HG03280 (cell line): ENCODE data around the gene SPART.
"Not testable (repeated sequence)": the region's sequence is repeated elsewhere in the genome, so short reads cannot be mapped to it uniquely, and the experiment has no call there.

Experiments
- ATAC-seq: cut with Tn5 transposase; IDR thresholded peaks from one replicate; pipeline ENCODE4 v1.9.1; 2021; ENCODE audit warnings: mild to moderate bottlenecking, moderate library complexity; ENCODE audit not compliant: unreplicated experiment

Gene SPART

DNA sequence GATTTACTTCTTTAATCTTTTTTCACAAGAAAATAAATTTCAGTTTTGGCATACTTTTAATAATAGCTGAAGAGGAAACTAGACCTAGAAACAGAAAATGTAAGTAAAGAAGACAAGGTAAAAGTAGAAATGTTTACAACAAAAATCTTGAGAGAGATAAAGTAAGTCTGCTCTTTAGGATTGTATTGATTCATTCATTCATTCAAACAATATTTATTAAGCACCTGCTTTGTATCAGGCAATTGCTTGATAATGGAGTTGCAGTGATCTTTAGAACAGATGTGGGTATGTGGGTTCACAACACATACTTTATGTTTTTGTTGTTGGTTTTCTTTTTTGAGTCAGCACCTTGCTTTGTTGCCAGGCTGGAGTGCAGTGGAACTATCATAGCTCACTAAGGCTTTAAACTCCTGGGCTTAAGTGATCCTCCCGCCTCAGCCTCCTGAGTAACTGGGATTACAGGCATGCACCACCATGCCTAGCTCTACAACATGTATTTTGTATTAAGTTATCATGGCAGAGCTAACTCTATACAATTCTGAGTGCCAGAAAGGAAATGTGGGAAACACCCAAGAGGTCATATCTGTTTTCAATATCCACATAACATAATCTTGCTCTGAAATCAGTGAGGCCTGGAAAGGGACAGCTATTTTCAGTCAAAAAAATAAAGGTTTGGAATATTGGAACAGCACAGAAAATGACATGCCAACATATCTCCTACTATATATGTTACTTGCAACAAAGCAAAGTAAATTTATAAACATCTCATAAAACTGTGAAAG is 8.8 kb upstream of the SPART start:
- ATAC-seq = no peak

DNA sequence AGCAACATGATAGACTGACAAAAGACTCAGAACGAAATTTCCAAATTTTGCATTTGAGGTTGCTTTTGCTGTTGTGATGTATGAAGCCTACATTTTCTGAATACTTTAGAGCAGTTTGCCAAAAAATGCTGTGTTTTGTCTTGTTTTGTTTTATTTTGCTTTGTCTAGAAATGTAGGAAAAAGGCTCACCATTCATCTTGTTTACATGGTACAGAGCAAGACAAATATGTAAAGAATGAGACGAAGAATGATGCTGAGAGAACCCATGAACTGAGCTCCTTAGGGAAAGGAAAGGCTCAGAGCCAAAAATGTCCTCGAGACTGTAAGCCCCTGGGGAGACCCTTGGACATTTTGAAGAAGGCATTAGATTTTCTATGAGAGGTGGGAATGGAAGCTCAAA is 6.8 kb upstream of the SPART start:
- ATAC-seq = no peak

DNA sequence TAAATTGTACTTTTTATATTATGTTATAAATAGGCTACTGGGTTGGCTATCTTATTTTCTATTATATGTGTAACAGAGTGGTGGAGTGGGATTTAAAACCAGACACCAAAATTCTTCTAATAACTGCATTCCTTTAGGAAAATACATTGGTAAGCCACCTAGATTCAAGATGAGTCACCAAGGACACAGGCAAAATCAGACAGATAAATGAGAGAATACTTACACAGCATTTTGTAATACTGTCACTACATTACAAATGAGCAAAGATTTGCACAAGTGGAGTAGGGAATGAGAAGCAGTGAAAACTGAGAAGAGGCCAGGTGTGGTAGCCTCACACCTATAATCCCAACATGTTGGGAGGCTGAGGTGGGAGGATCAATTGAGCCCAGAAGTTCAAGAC is 6.2 kb upstream of the SPART start:
- ATAC-seq = no peak

DNA sequence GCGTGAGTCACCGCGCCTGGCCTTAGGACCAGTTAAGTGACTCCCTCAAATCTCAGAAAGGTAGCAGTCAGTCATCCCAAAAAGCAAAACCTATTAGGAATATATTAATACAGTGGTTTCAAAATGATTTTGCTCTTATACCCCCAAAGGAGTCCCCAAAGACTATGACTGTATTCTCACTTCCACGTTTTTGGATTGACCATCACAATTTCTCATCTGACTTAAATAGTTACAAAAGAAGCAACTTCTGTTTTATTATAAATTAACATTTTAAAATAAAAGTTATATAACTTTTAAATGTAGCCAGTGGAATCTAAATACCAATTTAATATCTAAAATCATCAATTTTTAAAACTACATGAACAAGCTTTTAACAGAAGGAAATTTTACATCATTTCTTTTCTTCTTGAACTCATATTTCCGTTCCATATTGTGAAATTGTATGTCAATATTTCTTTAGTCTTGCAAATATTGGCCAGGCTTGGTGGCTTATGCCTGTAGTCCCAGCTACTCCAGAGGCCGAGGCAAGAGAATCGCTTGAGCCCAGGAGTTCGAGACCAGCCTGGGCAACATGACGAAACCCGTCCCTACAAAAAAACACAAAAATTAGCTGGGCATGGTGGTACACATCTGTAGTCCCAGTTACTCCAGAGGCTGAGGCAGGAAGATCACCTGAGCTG is 1.5 kb upstream of the SPART start:
- no peak for ATAC-seq

DNA sequence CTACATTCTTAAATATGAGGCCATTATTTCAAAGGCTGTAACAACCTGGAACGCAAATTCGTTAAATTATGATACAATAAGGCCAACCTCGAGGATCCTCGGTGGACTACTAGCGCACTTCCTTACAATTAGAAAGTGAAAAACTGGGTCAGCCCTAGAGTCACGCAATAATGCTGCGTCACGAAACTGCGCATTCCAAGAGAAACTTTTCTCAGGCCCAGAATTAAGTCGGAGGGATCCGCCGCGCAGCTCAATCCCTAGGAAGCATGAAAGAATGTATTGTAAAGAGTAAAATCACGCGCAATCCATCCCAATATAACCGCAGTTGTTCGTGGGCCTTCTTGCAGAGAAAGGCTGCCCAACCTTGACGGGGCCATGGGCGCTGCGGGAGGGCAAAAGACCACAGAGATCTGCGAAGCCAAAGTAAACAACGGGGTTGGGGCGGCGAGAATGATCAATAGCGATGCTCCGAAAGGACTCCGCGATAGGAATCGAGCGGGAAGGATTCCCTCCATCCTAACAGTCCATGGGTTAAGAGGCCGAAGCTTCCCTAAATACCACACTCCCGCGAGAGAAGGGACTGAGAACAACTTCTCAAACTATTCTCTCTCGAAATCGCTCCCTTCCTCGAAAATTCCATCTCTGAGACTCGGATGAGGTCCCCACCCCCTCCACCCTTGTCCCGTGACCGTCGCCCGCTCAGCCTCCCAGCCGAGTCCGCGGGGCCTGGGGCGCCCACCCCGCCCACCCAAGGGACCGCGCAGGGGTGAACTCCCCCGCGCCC is 564 bp downstream of the SPART start:
- ATAC-seq = no peak

DNA sequence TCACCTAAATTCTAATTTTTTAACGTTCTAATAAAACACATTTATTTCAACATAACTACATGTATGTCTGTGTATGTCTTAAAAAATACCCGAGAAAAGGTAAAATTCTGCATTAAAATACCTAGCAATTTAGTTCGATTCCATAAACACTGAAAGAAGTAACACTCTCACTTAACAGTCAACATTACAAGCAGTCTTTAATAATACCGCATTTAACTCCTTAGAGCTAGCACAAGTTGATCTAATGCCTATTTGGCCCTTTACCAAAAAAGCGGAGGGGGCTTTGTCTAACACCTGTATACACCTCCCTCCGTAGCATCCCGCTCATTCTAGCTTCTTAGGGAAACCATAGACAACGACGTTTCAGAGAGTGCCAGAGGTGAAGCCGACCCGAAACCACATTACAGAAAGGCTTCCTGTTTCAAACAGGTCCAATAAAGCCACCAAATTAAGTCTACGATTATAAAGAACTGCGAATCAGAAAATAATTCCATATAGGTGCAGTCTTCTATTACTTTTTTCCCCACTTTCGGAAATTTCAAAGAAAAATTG is 1.2 kb downstream of the SPART start:
- ATAC-seq = no peak

DNA sequence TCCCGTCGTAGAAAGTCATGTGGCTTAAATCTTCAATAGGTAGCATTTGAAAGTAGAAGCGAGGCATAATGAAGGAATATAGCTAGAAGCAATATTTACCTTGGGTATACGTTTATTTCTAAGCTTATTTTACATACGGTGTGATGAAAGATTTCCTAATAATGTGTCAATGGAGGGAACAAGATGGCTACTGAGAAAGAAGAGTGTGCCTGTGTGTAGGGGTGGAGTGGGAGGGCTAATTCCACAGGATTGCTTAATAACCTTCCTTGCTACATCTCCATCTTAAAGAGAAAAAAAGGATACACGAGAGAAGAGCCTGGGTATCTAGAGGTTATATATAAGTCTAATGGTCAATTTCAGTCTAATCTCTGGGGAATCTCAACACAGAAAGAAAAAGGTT is 2.0 kb downstream of the SPART start:
- ATAC-seq = no peak

DNA sequence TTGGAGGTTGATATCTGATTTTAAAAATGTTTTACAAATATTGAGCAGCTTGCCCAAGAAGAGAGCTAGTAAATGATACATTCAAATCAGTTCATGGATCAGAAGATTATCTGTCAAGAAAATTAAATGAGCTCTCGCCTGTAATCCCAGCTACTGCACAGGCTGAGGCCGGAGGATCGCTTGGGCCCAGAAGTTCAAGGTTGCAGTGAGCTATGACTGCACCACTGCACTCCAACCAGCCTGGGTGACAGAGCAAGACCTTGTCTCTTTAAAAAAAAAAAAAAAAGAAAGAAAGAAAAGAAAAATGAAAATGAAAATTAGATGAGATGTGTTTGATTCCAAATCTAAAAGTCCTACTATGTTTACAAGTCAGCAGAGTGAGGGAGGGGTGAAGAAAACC is 2.4 kb downstream of the SPART start:
- ATAC-seq = no peak

DNA sequence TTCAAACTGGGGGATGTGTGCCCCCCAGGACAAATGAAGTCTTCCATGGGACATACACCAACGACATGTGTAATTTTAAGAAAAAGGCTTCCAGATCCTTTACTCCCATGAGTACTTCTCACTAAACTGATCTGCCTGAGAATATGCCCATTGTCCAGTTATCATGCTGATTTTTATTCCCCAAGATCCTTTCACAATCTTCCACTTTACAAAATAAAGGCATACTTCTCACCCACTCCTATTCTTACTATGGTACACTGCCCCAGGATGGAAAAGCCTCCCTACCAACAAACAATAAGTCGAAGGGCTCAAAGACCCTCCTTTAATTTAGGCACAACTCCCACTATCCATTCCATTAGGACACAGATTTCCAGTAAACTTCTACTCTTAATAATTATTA is 3.5 kb downstream of the SPART start:
- no peak for ATAC-seq

DNA sequence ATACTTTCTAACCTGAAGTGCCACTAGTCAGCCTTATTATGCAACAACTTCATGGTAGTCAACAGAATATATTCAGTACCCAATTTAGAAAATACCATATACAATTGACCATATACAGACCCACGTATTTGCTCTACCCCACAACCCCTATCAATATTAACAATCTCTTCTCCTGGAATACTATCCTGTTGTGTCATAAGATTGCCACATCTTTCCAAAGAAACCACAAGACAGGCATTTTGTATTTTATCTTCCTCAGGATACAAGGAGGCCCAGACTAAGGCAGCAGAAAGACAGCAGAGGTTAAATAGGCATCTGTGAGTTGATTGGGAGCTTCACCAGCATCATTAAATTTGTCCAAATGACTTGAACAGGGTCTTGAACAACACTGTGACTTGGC is 4.5 kb downstream of the SPART start:
- ATAC-seq = no peak

DNA sequence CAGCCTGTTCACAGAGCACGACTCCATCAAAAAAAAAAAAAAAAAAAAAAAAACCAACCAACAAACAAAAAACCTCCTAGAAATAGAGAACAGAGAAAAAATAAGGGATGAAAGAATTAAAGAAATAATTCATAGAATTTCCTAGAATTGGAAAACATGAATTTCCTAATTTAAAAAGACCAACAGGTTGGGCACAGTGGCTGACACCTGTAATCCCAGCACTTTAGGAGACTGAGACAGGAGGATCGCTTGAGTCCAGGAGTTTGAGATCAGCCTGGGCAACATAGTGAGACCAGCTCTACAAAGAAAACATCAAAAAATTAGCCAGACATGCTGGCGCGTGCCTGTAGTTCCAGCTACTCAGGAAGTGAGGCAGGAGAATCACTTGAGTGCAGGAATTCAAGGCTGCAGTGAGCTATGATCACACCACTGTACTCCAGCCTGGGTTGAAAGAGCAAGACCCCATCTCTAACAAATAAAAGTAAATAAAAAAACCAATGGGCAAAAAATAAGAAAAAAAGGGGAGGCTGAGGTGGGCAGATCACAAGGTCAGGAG is 6.5 kb downstream of the SPART start:
- no peak for ATAC-seq

DNA sequence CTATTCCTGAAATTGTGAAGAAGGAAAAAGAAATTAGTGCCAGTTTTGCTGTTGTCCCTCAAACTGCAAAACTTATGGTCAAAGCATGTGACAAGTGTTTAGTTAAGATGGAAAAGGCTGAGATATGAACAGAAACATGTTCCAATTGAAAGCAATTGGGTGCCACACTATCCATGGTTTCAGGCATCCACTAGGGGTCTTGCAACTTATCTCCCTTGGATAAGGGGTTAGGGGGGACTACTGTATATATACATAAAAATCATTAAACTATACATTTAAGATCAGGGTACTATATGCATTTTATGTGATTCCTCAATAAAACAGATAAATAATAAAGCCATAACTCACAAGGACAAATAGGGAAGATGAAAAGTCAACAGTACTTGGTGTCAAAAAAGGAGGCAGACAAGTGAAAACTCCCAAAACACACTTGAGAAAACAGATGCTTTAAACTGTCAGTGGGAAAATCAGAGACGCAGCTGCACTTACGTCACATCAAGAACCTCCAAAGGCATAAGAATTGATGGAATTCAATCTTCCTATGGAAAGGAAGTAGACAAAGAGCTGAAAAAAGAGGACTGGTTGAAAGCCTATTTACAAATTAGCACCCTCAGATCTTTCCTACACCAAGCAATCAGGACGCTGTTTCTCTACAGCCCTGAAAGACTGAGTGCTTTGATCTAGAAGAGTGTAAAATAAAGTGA is 8.1 kb downstream of the SPART start:
- no peak for ATAC-seq

DNA sequence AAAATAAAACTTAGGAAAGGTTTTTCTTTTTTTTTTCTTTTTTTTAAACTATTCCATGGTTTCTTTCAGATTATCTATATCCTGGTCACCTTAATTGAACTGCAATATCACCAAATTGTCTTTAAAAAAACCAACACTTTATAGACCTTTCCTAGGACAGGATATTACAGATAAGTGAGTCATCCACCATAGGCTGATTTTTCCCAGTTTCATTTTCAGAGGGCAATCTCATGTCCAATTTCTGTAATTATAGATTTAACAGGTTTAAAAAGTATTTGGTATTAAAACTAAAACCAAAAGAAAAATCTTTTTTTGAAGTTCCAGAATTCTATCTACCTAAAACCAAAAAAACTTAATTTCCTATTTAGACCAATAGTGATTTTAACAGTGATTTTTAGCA is 13.2 kb downstream of the SPART start:
- ATAC-seq = no peak

DNA sequence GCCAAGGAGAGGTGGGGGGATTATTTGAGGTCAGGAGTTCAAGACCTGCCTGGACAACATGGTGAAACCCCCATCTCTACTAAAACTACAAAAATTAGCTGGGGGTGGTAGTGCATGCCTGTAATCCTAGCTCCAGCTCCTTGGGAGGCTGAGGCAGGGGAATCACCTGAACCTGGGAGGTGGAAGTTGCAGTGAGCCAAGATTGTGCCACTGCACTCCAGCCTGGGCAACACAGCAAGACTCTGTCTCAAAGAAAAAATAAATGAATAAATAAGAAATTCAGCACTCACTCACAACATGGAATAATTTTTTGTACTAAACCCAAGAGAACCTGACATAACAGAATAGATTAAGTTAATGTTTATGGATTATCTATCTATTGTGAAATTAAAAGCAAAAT is 13.9 kb downstream of the SPART start:
- ATAC-seq = not testable (repeated sequence)

DNA sequence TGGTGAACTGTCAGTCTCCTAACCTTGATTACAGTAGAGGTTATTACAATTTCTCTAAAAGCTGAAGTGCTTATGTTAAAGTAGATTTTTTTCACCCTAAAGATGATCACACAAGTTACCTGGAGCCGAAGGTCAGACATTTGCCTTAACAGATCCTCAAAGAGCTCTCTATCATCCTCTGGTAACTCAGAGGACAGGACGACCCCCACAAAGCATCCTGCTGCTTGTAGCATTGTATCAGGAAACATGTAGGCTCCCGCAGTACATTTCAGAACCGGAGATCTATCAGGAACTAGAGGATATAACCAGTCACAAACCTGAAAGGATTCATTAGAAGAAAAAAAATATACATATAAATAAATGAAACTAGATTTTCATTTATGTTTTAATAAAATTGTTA is 14.9 kb downstream of the SPART start:
- ATAC-seq = no peak

DNA sequence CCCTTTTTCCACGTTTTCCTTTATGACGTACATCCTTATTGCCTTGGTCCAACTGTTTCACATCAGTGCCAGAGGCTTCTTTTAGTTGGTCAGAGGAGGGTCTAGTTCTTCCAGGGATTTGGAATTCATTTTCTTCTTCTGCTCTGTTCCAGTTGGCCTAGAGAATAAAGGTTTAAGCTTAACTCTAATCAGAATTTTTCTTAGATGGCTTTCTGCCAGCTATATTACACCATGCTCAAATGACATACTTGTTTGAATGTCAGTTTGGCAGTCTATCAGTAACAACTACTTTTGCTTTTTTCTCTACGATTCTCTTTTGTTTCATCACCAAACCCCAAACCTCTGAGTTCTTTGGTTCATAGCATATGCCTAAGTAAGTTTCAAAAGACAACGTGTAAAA is 16.8 kb downstream of the SPART start:
- ATAC-seq = no peak

DNA sequence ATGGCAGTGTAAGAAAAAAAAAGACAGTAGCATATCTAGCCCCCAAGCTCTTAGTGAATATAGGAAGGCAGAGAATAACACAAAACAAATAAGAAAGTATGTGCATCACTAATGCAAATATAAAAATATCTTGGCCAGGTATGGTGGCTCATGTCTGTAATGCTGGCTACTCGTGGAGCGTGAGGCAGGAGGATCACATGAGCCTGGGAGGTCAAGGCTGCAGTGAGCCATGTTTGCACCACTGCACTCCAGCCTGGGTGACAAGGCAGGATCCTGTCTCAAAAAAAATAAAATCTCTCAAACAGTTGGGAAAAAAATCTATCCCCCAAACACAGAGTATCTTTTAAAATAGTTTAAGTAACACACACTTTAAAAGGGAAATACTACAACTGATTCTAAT is 17.4 kb downstream of the SPART start:
- ATAC-seq = no peak

DNA sequence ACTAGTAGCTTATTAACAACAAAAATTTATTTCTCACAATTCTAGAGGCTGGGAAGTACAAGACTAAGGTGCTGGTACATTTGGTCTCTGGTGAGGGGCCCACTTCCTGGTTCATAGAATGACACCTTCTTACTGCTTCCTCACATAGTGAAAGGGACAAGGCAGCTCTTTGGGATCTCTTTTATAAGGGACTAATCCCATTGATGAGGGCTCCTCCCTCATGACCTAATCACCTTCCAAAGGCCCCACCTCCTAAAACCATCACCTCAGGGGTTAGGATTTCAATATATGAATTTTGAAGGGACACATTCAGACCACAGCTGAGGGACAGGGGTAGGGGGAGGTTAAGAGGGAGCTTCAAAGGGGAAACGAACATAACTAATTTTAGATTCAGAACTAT is 20.3 kb downstream of the SPART start:
- ATAC-seq = no peak

DNA sequence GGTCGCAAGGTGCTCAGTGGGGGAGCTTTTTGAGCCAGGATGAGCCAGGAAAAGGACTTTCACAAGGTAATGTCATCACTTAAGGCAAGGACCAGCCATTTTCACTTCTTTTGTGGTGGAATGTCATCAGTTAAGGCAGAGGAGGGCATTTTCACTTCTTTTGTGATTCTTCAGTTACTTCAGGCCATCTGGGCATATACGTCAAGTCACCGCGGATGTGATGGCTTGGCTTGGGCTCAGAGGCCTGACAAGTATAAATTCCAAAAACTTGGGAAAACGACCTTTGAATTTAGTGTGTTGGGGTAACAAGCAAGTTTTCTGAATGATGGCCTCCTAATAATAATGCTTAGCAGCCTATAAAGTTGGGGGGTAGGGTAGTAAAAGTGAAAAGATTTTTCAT is 21.3 kb downstream of the SPART start:
- not testable (repeated sequence) for ATAC-seq

DNA sequence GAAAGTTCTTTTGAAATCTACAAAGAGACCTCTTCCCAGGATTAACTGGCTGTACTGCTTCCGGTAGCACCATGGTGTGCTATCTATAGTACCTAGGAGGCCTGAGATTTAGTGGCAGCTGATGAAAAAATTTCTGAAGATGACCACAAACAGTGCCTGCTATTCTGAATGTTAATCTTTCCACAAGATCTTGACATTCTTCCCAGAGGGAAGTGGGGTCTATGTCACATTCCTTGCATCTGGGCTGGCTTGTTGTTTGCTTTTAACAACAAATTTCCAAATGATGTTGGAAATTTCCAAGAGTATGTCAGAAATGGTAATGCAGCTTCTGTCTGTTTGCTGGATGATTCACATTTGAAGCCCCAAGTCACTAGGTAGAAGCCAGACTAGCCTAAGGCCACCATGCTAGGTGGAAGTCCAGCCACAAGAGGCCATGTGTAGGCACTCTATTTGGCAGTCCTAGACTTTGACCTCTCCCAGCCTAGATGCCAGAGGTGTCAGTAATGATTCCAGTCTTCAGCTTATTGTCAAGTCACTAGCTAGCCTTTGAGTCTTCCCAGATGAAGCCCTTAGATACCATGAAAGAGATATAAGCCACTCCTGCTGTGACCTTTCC is 22.1 kb downstream of the SPART start:
- ATAC-seq = no peak
